AG10803 (cell line): Measurements from ENCODE around the gene GRB2.
A peak's percentile ranks its signal among the peaks of the same experiment; 100 is the strongest.
"Not testable (repeated sequence)": the region's sequence is repeated elsewhere in the genome, so short reads cannot be mapped to it uniquely, and the experiment has no call there.

Experiments used
- DNase-seq: peaks from one replicate; pipeline ENCODE4 v3.0.0; 2010; ENCODE audit warnings: low read depth
- H3K4me3 ChIP-seq: 2 replicates; pipeline ENCODE4 v1.5.1; 2011; ENCODE audit warnings: mild to moderate bottlenecking, low read length, control low read depth
- CTCF ChIP-seq: conservative IDR thresholded peaks from 2 replicates; pipeline ENCODE4 v1.5.1; 2011; ENCODE audit warnings: mild to moderate bottlenecking, low read length, control low read depth, inconsistent platforms

Gene GRB2

GRCh38 chr17:75442168-75443103 is 37.0 kb upstream of the GRB2 start:
- no peak for TF ChIP-seq CTCF
- DNase-seq: no peak
- no peak overlapping the region for H3K4me3 ChIP-seq

- TF ChIP-seq CTCF: no peak
- H3K4me3 ChIP-seq: no peak overlapping the region
- DNase-seq: no peak
Observed at GRCh38 chr17:75440738-75441448, 35.4 kb upstream of the GRB2 start.

GRCh38 chr17:75439287-75439686 is 33.8 kb upstream of the GRB2 start:
- no peak for DNase-seq
- H3K4me3 ChIP-seq: no peak overlapping the region
- no peak for TF ChIP-seq CTCF

GRCh38 chr17:75437404-75437803 is 31.9 kb upstream of the GRB2 start:
- H3K4me3 ChIP-seq, DNase-seq: not testable (repeated sequence)

GRCh38 chr17:75434433-75434832 is 29.0 kb upstream of the GRB2 start:
- DNase-seq, H3K4me3 ChIP-seq: not testable (repeated sequence)

- no peak overlapping the region for H3K4me3 ChIP-seq
- no peak for DNase-seq
- no peak for TF ChIP-seq CTCF
Observed at GRCh38 chr17:75433218-75433783, 27.8 kb upstream of the GRB2 start.

GRCh38 chr17:75430159-75430974 is 24.9 kb upstream of the GRB2 start:
- no peak; the same call in 1 of the 2 replicates for TF ChIP-seq CTCF
- no peak overlapping the region for H3K4me3 ChIP-seq
- peak; percentile 82 for DNase-seq
